Stimulated activated CD8-positive, alpha-beta memory T cell treated with anti-CD3 and anti-CD28 coated beads, Interleukin-4, amount 100 ng/mL, for 24 hours (primary cell): ENCODE results near the gene ARMC10.
"Not testable (repeated sequence)": the region's sequence is repeated elsewhere in the genome, so short reads cannot be mapped to it uniquely, and the experiment has no call there.

Experiments used
- DNase-seq: peaks from one replicate; pipeline ENCODE4 v3.0.0-alpha.2; 2020; ENCODE audit warnings: low read depth

ARMC10 gene

GRCh38 chr7:103074519-103075336 lies at the start of gene ARMC10, which contains the start of gene FBXL13:
Gene ARMC10 (plus strand): TSS chr7:103075140. CDS start chr7:103075273, 133 bp downstream.
Gene FBXL13 (minus strand): TSS chr7:103074796.
- peak; percentile 82 for DNase-seq

- DNase-seq, result no peak
Observed at GRCh38 chr7:103025341-103025740, 49.6 kb upstream of the ARMC10 start.

GRCh38 chr7:103031024-103031423 lies 43.9 kb upstream of the ARMC10 start:
- DNase-seq, result no peak

GRCh38 chr7:103031781-103032180 lies 43.2 kb upstream of the ARMC10 start:
- DNase-seq, result no peak

GRCh38 chr7:103034318-103034717 lies 40.6 kb upstream of the ARMC10 start:
- DNase-seq, result not testable (repeated sequence)

GRCh38 chr7:103037476-103037822 lies 37.5 kb upstream of the ARMC10 start:
- DNase-seq, result no peak

GRCh38 chr7:103037823-103038739 lies 36.9 kb upstream of the ARMC10 start:
- not testable (repeated sequence) for DNase-seq

- DNase-seq, result not testable (repeated sequence)
Observed at GRCh38 chr7:103041815-103042214, 33.1 kb upstream of the ARMC10 start.

GRCh38 chr7:103048833-103049232 lies 26.1 kb upstream of the ARMC10 start:
- no peak for DNase-seq

- no peak for DNase-seq
Observed at GRCh38 chr7:103051519-103051918, 23.4 kb upstream of the ARMC10 start.

- not testable (repeated sequence) for DNase-seq
Observed at GRCh38 chr7:103056006-103056405, 18.9 kb upstream of the ARMC10 start.

- DNase-seq, result no peak
Observed at GRCh38 chr7:103058122-103058521, 16.8 kb upstream of the ARMC10 start.

GRCh38 chr7:103059471-103059870 lies 15.5 kb upstream of the ARMC10 start:
- DNase-seq, result no peak

- DNase-seq, result no peak
Observed at GRCh38 chr7:103063895-103064294, 11.0 kb upstream of the ARMC10 start.

- peak; percentile 12 for DNase-seq
Observed at GRCh38 chr7:103065667-103066066, 9.3 kb upstream of the ARMC10 start.

GRCh38 chr7:103068414-103069403 lies 6.2 kb upstream of the ARMC10 start:
- no peak for DNase-seq

GRCh38 chr7:103071000-103071399 lies 3.9 kb upstream of the ARMC10 start:
- no peak for DNase-seq

GRCh38 chr7:103073989-103074518 lies 886 bp upstream of the ARMC10 start:
- no peak for DNase-seq

GRCh38 chr7:103075337-103075918 lies 488 bp downstream of the ARMC10 start:
- DNase-seq, result peak; percentile 74

- DNase-seq, result no peak
Observed at GRCh38 chr7:103076764-103077163, 1.8 kb downstream of the ARMC10 start.

GRCh38 chr7:103077318-103077717 lies 2.4 kb downstream of the ARMC10 start:
- DNase-seq, result no peak
